Left cardiac atrium (tissue), 4 donors: ENCODE measurements around the gene SFPQ. TPM values are rescaled to one million over a fixed set of nuclear protein-coding genes. Genes with fewer than 3 reads are reported as not detected.
"Not testable (repeated sequence)": the region's sequence is repeated elsewhere in the genome, so short reads cannot be mapped to it uniquely, and the experiment has no call there.

ENCODE experiments used
- ATAC-seq, 2 donors: fragments of 200-7000 bp; cut with Tn5 transposase; one replicate each; pipeline ENCODE4 v1.9.1; 2020; ENCODE audit warnings: mild to moderate bottlenecking in 2 of 2, moderate library complexity in 2 of 2
- DNase-seq: peaks from one replicate; pipeline ENCODE4 v3.0.0-alpha.2; 2020
- intact Hi-C, 2 donors: fragments of 100-400 bp; cut with DNase I; formaldehyde crosslinking; loops; one replicate each; pipeline versions ENCODE4 v1.14.1 to v1.15.1; 2022 to 2023
- total RNA-seq, 2 donors: library from RNA; stranded (reverse); fragmentation: NEBNext Ultra II Directional; extraction: Animal tissue kit (Norgen Biotek cat#: 25700); gene quantifications; one replicate each; pipeline ENCODE4 v1.2.1, GENCODE V29; 2021
- donor health status: DM: no; HTN: yes; CAD: no.
- donor health status: DM: no; HTN: yes; CAD: no; lungs with severe emphysema.
- donor health status: DM: yes; HTN: yes; CAD: no.
- donor health status: Dilated cardiomyopathy.

The SFPQ gene
- total RNA-seq, 2 donors from 2014 or later, result 84.1 to 129 TPM

DNA sequence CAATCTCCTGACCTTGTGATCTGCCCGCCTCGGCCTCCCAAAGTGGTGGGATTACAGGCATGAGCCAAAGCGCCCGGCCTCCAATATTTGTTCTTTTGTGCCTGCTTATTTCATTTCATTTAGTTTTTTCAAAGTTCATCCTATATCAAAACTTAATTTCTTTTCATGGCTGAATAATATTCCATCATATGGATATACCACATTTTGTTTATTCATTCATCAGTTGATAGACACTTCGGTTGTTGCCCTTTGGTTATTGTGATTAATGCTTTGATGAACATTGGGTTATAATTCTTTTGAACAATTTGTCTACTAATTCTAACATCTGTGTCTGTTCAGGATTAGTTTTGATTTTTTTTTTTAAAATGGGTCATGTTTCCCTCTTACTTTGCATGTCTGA, 41.7 kb downstream of the SFPQ start:
- ATAC-seq (no peak), DNase-seq (no peak)
- intact Hi-C loops, result no loop called here

DNA sequence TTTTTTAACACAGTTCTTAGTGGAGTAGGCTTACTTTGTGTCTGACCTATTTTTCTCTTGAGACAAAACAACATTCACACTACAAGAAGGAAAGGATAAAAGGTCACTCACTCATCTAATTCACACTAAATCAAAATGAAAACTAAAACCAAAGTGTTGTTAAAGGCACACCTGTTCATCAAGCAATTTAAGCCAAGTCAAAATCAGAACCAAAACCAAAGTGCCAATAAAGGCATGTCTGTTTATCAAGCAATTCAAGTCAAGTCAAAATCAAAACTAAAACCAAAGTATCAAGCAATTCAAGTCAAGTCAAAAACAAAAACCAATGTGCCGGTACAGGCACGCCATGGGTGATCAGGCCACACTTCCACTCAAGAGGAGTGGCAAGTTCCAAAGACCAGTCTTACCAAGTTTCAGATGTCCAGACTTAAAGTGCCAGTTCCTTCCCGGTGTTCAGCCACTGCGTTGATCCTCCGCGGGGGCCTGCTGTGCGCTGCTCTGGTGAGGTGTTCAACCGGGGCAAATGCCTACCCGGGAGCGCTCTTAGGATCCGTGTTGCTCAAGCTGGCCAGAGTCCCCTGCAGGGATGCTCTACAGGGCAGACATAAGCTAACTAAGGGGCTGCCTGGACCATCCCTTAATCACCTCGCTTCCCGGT, 46.9 kb downstream of the SFPQ start:
- DNase-seq, ATAC-seq, intact Hi-C loops: not testable (repeated sequence)

DNA sequence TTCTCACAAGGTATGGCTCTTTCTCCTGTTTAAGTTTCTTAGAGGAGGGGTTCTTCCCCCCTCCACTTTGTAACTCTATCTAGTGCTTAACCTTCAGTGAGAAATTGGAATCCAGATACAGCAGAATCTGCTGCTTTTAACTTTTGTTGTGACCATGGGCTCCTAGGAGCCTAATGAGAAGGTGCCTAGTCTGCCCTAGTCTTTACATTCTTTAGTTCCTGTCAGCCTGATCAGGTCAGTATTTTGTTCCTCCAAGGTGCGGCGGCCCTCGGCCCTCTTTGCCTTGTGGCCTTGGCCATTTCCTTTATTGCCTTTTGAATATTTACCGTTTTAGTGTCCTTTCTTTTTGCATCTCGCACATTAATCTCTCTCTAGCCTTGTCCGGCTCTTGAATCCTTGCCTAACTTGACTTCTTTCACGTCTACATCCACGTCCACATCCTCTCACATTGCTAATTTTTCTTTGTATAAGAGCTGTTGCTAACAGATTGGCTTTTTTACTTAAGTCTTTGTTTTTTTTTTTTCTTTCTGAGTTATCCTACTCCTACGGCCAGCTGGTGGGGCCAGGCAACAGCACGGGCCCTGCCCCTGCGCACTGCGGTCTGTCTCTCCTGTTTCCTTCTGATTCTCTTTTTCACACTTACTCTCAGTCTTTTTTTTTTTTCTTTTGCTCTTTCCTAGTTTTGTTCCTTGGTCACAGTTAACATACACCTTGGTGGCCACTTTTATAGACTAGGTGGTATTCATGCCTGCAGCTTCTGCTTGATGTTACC, 49.0 kb downstream of the SFPQ start:
- no peak for ATAC-seq
- intact Hi-C loops, result no loop called here
- DNase-seq, result no peak

DNA sequence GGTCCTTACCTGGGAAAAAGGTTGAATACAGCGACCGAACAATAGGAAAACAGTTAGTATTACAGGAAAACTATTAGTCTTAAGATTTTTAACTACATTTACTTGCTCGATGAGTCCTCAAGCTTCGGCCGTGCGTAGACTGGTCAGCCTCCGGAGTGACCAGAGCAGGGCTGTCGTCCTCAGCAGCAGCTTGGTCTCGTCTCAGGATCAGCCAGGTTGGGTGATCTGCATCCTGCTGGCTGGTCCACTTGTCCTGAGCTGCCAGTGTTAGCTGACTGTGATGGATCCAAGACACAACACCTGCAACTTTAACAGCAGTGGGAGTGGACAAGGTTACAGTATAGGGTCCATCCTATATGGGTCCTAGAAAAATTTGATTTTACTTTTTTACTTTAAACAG, 50.2 kb downstream of the SFPQ start:
- intact Hi-C loops, result not testable (repeated sequence)

DNA sequence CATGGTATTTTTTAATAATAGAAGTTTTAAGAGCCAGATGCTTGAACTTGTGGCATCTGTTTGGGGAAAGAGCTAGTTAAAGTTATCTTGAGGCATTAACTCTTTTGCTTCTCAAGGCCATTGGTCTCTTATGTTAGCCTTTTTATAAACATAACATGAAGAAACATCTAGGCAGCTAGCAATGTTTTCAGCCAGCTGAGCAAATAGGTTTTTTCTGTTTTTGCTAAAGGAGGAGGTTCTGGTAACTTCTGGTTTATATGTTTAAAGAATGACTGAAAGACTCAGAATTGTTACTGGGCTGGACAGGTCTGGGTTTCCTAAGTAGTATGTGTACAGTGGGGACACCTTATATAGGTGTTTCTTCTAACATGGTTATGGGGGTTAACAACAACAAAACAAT, 50.7 kb downstream of the SFPQ start:
- DNase-seq, ATAC-seq, intact Hi-C loops: not testable (repeated sequence)

More for the DNA sequence above, 50.2 kb downstream of the SFPQ start:
- ATAC-seq, DNase-seq: not testable (repeated sequence)

DNA sequence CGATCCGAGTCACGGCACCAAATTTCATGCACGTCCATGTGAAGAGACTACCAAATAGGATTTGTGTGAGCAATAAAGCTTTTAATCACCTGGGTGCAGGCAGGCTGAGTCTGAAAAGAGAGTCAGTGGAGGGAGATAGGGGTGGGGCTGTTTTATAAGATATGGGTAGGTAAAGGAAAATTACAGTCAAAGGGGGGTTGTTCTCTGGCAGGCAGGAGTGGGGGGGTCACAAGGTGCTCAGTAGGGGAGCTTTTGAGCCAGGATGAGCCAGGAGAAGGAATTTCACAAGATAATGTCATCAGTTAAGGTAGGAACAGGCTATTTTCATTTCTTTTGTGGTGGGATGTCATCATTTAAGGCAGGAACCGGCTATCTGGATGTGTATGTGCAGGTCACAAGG, 55.4 kb downstream of the SFPQ start:
- intact Hi-C loops, DNase-seq, ATAC-seq: not testable (repeated sequence)

DNA sequence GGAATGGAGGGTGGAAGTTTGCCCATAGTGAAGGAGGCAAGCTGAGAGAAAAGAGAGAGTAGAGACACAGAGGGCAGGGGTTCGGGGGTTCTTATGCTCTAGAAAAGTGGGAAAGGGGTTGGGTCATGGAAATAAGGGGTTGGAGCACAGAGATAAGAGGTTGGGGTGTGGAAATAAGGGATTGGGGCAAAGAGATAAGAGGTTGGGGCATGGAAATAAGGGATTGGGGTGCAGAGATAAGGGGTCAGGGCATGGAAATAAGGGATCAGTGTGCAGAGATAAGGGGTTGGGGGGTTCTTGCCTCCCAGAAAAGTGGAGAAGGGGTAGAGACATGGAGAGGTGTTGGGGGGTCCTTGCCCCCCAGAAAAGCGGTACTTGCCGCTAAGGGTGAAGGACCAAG, 56.2 kb downstream of the SFPQ start:
- no peak for ATAC-seq
- intact Hi-C loops, result no loop called here

More for the DNA sequence above, 56.2 kb downstream of the SFPQ start:
- DNase-seq, result no peak

Other genes with a start within 250 kb of the SFPQ start
- gene TMEM35B, start 207.8 kb downstream of the SFPQ start, total RNA-seq, result 10 to 100 TPM; 16.9 to 19.2 TPM
- 10 to 100 TPM; 14.3 to 16.3 TPM for gene ZMYM6, start 161.2 kb downstream of the SFPQ start, total RNA-seq
- gene ZMYM1, start 113.8 kb downstream of the SFPQ start, total RNA-seq, result 1 to 10 TPM; 6.9 to 7.5 TPM
- gene ZMYM4, start 75.6 kb upstream of the SFPQ start, total RNA-seq, result 10 to 100 TPM; 34.2 to 41.6 TPM